Activated T-helper 17 cell treated with anti-CD3 and anti-CD28 coated beads, Interleukin-2, amount 50 U/mL, for 72 hours (primary cell): Measurements from ENCODE around the gene NUDT13. TPM values are rescaled to one million over a fixed set of nuclear protein-coding genes. Genes with fewer than 3 reads are reported as not detected.

Source experiments
- ATAC-seq: fragments of 150-1000 bp; cut with Tn5 transposase; replicated peaks from 2 replicates; pipeline ENCODE4 v1.10.0; 2021; ENCODE audit warnings: mild to moderate bottlenecking, moderate library complexity
- H3K27ac Mint-ChIP-seq: one replicate; pipeline ENCODE4 v1.8.0; 2022; ENCODE audit warnings: mixed read lengths
- H3K27me3 Mint-ChIP-seq: one replicate; pipeline ENCODE4 v1.8.0; 2022; ENCODE audit warnings: mixed read lengths
- H3K36me3 Mint-ChIP-seq: one replicate; pipeline ENCODE4 v1.8.0; 2022; ENCODE audit warnings: low read depth, mild to moderate bottlenecking, mixed read lengths
- H3K4me1 Mint-ChIP-seq: one replicate; pipeline ENCODE4 v1.8.0; 2022; ENCODE audit warnings: mixed read lengths
- H3K4me3 Mint-ChIP-seq: one replicate; pipeline ENCODE4 v1.8.0; 2022; ENCODE audit warnings: mild to moderate bottlenecking, mixed read lengths
- H3K9me3 Mint-ChIP-seq: one replicate; pipeline ENCODE4 v1.8.0; 2022; ENCODE audit warnings: mixed read lengths
- total RNA-seq, 2 donors: library from RNA; stranded (reverse); gene quantifications; one replicate each; pipeline ENCODE4 v1.2.3, GENCODE V29; 2022

NUDT13 gene
- total RNA-seq, 2 donors from 2014 or later: 0.91 to 1.3 TPM

DNA sequence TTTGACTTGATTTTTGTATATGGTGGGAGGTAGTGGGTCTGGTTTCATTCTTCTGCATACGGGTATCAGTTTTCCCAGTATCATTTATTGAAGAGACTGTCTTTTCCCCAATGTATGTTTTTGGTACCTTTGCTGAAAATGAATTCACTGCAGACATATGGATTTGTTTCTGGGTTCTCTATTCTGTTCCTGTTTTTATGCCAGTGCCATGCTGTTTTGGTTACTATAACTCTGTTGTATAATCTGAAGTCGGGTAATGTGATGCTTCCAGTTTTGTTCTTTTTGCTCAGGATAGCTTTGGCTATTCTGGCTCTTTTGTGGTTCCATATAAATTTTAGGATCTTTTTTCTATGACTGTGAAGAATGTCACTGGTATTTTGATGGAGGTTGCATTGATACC lies 56.7 kb downstream of the NUDT13 start:
- Mint-ChIP-seq H3K9me3 (no peaks in the 10 kb centered on the region), H3K27me3 (no peaks in the 10 kb centered on the region), H3K36me3 (peaks cover 55% of the 10 kb centered on the region), H3K4me1 (peaks cover 37% of the 10 kb centered on the region), H3K4me3 (peak overlapping the region; percentile 98), H3K27ac (peak overlapping the region; percentile 99)
- ATAC-seq: no peak

DNA sequence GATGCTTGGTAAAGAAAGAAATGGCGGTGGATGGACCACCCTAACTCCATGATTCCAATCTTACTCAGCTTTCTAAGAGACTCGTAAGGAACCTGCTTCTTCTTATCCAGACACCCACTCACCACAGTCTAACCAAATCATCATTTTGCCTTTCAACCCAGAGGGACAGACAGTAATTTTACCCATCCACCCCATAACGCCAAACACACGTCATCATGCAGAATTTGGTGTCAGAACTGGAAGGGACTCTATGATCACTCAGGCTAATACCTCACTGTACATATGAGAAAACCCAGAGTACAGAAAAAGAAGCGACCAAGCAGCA lies 57.2 kb downstream of the NUDT13 start:
- Mint-ChIP-seq H3K36me3 (peaks cover 51% of the 10 kb centered on the region), H3K4me1 (peaks cover 33% of the 10 kb centered on the region), H3K27ac (peak overlapping the region; percentile 99), H3K9me3 (no peaks in the 10 kb centered on the region), H3K27me3 (no peaks in the 10 kb centered on the region), H3K4me3 (peak overlapping the region; percentile 98)
- peak; percentile 36 for ATAC-seq

DNA sequence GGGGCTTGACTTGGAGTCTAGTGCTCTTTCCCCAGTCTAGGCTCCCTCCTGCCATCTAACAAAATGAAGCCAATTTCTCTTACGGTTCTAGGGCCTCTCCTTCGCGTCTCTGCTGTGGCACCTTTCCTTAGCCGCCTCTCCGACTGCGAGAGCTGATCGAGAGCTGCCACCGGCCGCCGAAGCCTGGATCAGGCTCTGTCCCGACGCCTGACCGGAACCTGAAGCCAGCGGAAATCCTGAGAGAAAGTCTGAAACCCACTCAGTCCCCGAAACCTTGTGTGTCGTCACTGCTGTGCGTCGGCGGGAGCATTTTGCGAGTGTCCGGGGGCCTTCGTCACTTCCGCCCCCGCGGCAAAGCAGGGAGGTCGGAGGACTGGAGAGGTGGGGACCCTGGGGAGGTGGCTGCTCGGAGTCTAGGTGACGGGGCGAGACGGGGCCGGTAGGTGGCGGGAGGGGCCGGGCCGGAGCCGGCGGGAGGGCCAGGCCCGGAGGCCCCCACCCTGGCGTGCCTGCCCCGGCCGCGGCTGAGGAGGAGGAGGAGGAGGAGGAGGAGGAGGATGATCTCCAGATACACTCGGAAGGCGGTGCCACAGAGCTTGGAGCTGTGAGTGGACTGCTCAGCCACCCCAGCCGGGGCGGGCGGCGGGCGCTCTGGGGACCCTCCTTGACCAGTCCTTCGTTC lies 57.7 kb downstream of the NUDT13 start, which contains the start of the genes ECD and FAM149B1:
TSS of gene ECD (minus strand) at position 226 of the 682 bp plus-strand sequence. CDS start 4,071 bp downstream, outside the sequence.
TSS of gene FAM149B1 (plus strand) at position 337 of the 682 bp plus-strand sequence. CDS start at position 558, 221 bp downstream.
- Mint-ChIP-seq H3K4me3 (peak within 1 kb of the TSS; percentile 98), H3K27ac (peak within 1 kb of the TSS; percentile 99), H3K27me3 (no peaks in the 10 kb centered on the region), H3K36me3 (peaks cover 46% of the 10 kb centered on the region), H3K4me1 (peaks cover 28% of the 10 kb centered on the region), H3K9me3 (no peaks in the 10 kb centered on the region)
- ATAC-seq: peak; percentile 95

DNA sequence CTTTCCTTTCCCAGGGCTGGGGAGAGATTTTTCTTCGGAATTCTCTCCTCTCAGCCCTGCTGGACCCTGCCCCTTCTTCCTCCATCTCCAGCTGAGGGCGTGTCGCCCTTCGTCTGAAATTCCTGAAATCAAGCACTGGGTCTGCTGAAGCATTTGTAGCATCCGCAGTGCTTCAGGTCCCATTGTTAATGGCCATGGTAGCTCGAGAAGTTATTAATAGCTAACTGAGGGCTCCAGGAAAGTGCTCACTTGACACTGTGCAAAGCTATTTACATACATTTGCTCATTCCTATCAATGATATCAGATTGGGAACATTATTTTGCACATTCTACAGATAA lies 58.2 kb downstream of the NUDT13 start:
- peak overlapping the region; percentile 98 for H3K4me3 Mint-ChIP-seq
- peak; percentile 10 for ATAC-seq
- no peaks in the 10 kb centered on the region for H3K27me3 Mint-ChIP-seq
- peak overlapping the region; percentile 99 for H3K27ac Mint-ChIP-seq
- H3K9me3 Mint-ChIP-seq: no peaks in the 10 kb centered on the region
- peaks cover 26% of the 10 kb centered on the region for H3K4me1 Mint-ChIP-seq
- H3K36me3 Mint-ChIP-seq: peaks cover 42% of the 10 kb centered on the region

DNA sequence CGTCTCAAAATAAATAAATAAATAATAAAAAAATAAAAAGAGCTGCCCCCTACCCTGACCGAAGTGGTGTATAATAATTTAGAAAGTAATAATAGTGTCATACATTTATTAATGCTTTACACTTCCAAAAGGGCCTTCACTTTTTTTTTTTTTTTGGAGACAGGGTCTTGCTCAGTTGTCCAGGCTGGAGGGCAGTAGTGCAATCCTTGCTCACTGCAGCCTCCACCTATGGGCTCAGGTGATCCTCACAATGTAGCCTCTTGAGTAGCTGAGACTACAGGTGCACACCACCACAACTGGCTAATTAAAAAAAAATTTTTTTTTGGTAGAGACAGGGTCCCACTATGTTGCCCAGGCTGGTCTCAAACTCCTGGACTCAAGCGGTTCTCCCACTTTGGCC lies 59.1 kb downstream of the NUDT13 start:
- Mint-ChIP-seq H3K4me1 (peaks cover 26% of the 10 kb centered on the region), H3K4me3 (peak overlapping the region; percentile 98), H3K27ac (no peak overlapping the region), H3K9me3 (no peaks in the 10 kb centered on the region), H3K36me3 (peaks cover 36% of the 10 kb centered on the region), H3K27me3 (no peaks in the 10 kb centered on the region)
- ATAC-seq: no peak

DNA sequence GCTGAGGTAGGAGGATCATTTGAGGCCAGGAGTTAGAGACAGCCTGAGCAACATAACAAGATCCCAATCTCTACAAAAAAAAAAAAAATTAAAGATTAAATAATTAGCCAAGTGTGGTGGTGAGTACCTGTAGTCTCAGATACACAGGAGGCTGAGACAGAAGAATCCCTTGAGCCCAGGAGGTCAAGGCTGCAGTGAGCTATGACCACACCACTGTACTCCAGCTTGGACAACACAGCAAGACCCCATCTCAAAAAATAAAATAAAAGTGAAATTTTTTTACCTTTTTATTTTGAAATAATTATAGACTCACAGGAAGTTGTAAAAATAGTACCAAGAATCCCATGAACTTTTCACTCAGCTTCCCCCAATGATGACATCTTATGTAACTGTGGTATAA lies 62.6 kb downstream of the NUDT13 start:
- no peak for ATAC-seq
- peaks cover under 1% of the 10 kb centered on the region for H3K4me1 Mint-ChIP-seq
- H3K9me3 Mint-ChIP-seq: no peaks in the 10 kb centered on the region
- no peak overlapping the region for H3K4me3 Mint-ChIP-seq
- peaks cover 23% of the 10 kb centered on the region for H3K36me3 Mint-ChIP-seq
- H3K27me3 Mint-ChIP-seq: no peaks in the 10 kb centered on the region
- no peak overlapping the region for H3K27ac Mint-ChIP-seq

DNA sequence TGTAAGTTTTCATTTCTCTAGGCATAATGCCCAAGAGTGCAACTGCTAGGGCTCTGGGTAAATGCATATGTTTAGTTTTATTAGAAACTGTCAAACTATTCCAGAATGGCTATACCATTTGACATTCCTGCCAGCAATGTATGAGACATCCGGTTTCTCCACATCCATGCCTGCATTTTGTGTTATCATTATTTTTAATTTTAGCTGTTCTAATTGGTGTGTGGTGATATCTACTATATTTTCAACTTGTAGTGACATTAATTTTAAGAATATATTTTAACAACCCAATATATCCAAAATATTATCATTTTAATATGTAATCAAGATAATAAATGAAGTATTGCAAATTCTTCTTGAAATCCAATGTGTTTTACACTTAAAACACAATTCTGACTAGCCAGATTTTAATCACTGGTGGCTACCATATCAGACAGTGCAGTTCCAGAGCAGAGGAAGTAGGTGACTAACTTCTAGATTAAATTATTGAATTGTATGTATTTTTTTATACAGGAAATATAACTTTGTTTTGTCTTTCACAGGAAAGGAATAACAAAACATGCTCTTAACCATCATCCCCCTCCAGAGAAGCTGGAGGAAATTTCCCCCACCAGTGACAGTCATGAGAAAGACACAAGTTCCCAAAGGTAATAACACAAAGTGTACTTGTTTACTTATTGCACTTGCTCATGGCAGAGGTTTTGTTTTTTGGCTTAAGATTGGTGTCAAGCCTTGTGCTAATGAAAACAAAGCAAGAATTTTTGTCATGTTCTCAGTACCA lies 64.1 kb downstream of the NUDT13 start:
- H3K27ac Mint-ChIP-seq: no peak overlapping the region
- no peaks in the 10 kb centered on the region for H3K9me3 Mint-ChIP-seq
- peaks cover 26% of the 10 kb centered on the region for H3K36me3 Mint-ChIP-seq
- no peak overlapping the region for H3K4me3 Mint-ChIP-seq
- no peaks in the 10 kb centered on the region for H3K4me1 Mint-ChIP-seq
- ATAC-seq: no peak
- no peaks in the 10 kb centered on the region for H3K27me3 Mint-ChIP-seq

Other genes starting within 250 kb of the NUDT13 start
- not detected for gene OIT3, start 216.7 kb upstream of the NUDT13 start, total RNA-seq
- gene PLA2G12B, start 155.6 kb upstream of the NUDT13 start, total RNA-seq: not detected
- gene P4HA1, start 13.6 kb upstream of the NUDT13 start, total RNA-seq: 100 to 1,000 TPM in 1 of 2 donors, 10 to 100 TPM in 1; 56.6 to 145 TPM
- gene ECD, start 57.6 kb downstream of the NUDT13 start, total RNA-seq: 10 to 100 TPM; 27.8 to 29.6 TPM
- 10 to 100 TPM; 12.6 to 20.8 TPM for gene FAM149B1, start 57.7 kb downstream of the NUDT13 start, total RNA-seq
- gene DNAJC9, start 136.8 kb downstream of the NUDT13 start, total RNA-seq: 10 to 100 TPM; 43.5 to 68.1 TPM
- 100 to 1,000 TPM in 1 of 2 donors, 10 to 100 TPM in 1; 69.5 to 112 TPM for gene MRPS16, start 142.2 kb downstream of the NUDT13 start, total RNA-seq
- under 1 TPM; 0.73 to 0.74 TPM for gene CFAP70, start 248.4 kb downstream of the NUDT13 start, total RNA-seq